Naive thymus-derived CD4-positive, alpha-beta T cell (primary cell): Measurements from ENCODE around the gene HTATSF1. TPM values are rescaled to one million over a fixed set of nuclear protein-coding genes. Genes with fewer than 3 reads are reported as not detected.

Experiments
- ATAC-seq: fragments of 150-1000 bp; cut with Tn5 transposase; 2 replicates; pipeline ENCODE4 v1.10.0; 2021; ENCODE audit warnings: mild to moderate bottlenecking, moderate library complexity
- CTCF ChIA-PET: fragments of 350-600 bp; sonication (Branson Sonifier 250); formaldehyde crosslinking; loops from one replicate; lab custom pipeline; 2021; ENCODE audit warnings: antibody characterized with exemption; lab: Charles Lee
- POLR2A ChIA-PET: fragments of 350-600 bp; sonication (Branson Sonifier 250); formaldehyde crosslinking; loops from one replicate; lab custom pipeline; 2021; ENCODE audit warnings: antibody characterized with exemption, inconsistent platforms; lab: Charles Lee
- DNase-seq, 9 donors: peaks; one replicate each; pipeline versions ENCODE4 v3.0.0 to v3.0.0-alpha.2; 2020 to 2022; ENCODE audit warnings: mixed read lengths in 1 of 9
- H3K27ac ChIP-seq: one replicate; pipeline ENCODE4 v1.7.0; 2013; ENCODE audit warnings: mild to moderate bottlenecking, low read depth, low read length, moderate library complexity
- H3K27me3 ChIP-seq, 2 donors: one replicate each; pipeline ENCODE4 v1.7.0; 2013; ENCODE audit warnings: low read length in 2 of 2, mild to moderate bottlenecking in 2 of 2, moderate library complexity in 2 of 2; ENCODE audit not compliant: control insufficient read depth in 2 of 2, insufficient read depth in 2 of 2
- H3K36me3 ChIP-seq, 3 experiments: 1 replicate in 2 of 3; 2 replicates in 1 of 3; pipeline ENCODE4 v1.7.0; 2013; ENCODE audit warnings: low read length in 3 of 3, mild to moderate bottlenecking in 3 of 3, moderate library complexity in 1 of 3; ENCODE audit not compliant: insufficient read depth in 3 of 3, control insufficient read depth in 2 of 3
- H3K4me1 ChIP-seq, 2 donors: one replicate each; pipeline ENCODE4 v1.7.0; 2013; ENCODE audit warnings: low read length in 2 of 2, mild to moderate bottlenecking in 2 of 2, moderate library complexity in 1 of 2; ENCODE audit not compliant: control insufficient read depth in 2 of 2, insufficient read depth in 2 of 2
- H3K4me3 ChIP-seq: 2 replicates; pipeline ENCODE4 v1.7.0; 2013; ENCODE audit warnings: mild to moderate bottlenecking, low read length
- H3K9me3 ChIP-seq, 3 experiments: 1 replicate in 2 of 3; 2 replicates in 1 of 3; pipeline ENCODE4 v1.7.0; 2013; ENCODE audit warnings: low read length in 3 of 3; ENCODE audit not compliant: control insufficient read depth in 2 of 3
- H3K27ac Mint-ChIP-seq, 9 donors: one replicate each; pipeline ENCODE4 v1.8.0; 2020 to 2022; ENCODE audit warnings: mixed read lengths in 9 of 9, mild to moderate bottlenecking in 8 of 9, moderate library complexity in 5 of 9, inconsistent platforms in 2 of 9
- H3K27me3 Mint-ChIP-seq, 5 donors: one replicate each; pipeline ENCODE4 v1.8.0; 2021 to 2022; ENCODE audit warnings: mixed read lengths in 5 of 5, mild to moderate bottlenecking in 1 of 5
- H3K36me3 Mint-ChIP-seq, 5 donors: one replicate each; pipeline ENCODE4 v1.8.0; 2020 to 2022; ENCODE audit warnings: mixed read lengths in 5 of 5, mild to moderate bottlenecking in 3 of 5, inconsistent platforms in 1 of 5
- H3K4me1 Mint-ChIP-seq, 7 donors: one replicate each; pipeline ENCODE4 v1.8.0; 2020 to 2022; ENCODE audit warnings: mixed read lengths in 7 of 7, mild to moderate bottlenecking in 3 of 7, inconsistent platforms in 1 of 7
- H3K4me3 Mint-ChIP-seq, 10 donors: one replicate each; pipeline ENCODE4 v1.8.0; 2020 to 2022; ENCODE audit warnings: mild to moderate bottlenecking in 10 of 10, mixed read lengths in 10 of 10, moderate library complexity in 6 of 10, inconsistent platforms in 2 of 10
- H3K9me3 Mint-ChIP-seq, 11 donors: one replicate each; pipeline ENCODE4 v1.8.0; 2020 to 2022; ENCODE audit warnings: mixed read lengths in 11 of 11, mild to moderate bottlenecking in 4 of 11, inconsistent platforms in 1 of 11, moderate library complexity in 1 of 11
- intact Hi-C, 2 donors: fragments of 100-400 bp; cut with micrococcal nuclease; formaldehyde crosslinking; loops; one replicate each; pipeline ENCODE4 v1.15.1; 2023
- polyA plus RNA-seq, 2 donors: library from polyadenylated mRNA; unstranded; fragments of 300-500 nt; fragmentation: Illumina TruSeq; gene quantifications; one replicate each; pipeline ENCODE4 v1.2.3, GENCODE V29; 2021
- total RNA-seq, 6 experiments: library from RNA in 5 of 6; stranded (reverse) in 5 of 6; gene quantifications; 1 replicate in 5 of 6; 2 replicates in 1 of 6; pipeline ENCODE4 v1.2.3 and lab custom pipeline; 2021 to 2026

The HTATSF1 gene
- 10 to 100 TPM; 25.9 to 67.2 (median 29.0) TPM for total RNA-seq
- polyA plus RNA-seq, result 10 to 100 TPM; 58.8 to 75.0 TPM
- 82.9 reads per million, percentile 81 among the genes with 10 or more reads in this experiment for total RNA-seq (lab: John Stamatoyannopoulos, UW)

GRCh38 chrX:136497556-136498052, at the start of gene HTATSF1:
Gene HTATSF1, plus strand, starts transcription at chrX:136497592. Its CDS starts 93 bp downstream, at chrX:136497685.
- H3K36me3 Mint-ChIP-seq, result peaks cover 0 to 1% (median 0%) of the 10 kb centered on the region in 5 donors
- no peaks in the 10 kb centered on the region for H3K27me3 ChIP-seq
- H3K9me3 Mint-ChIP-seq, result no peaks in the 10 kb centered on the region
- peak within 1 kb of the TSS; percentile 93 to 99 (median 97) for H3K27ac Mint-ChIP-seq
- H3K4me3 ChIP-seq, result peak within 1 kb of the TSS; percentile 69
- intact Hi-C loops, result loop anchor here (1.0 to 10.0 kb wide), 17 partner anchors 25 to 1203 kb away; partner anchors contain the start of genes SLC9A6 (in 2 of the 2), ARHGEF6 (in 1 of the 2), FHL1 (in 1 of the 2) and INTS6L (in 1 of the 2)
- CTCF ChIA-PET, result no interaction called here
- no peaks in the 10 kb centered on the region for H3K9me3 ChIP-seq
- peaks cover 0 to 16% (median 0%) of the 10 kb centered on the region in 3 experiments for H3K36me3 ChIP-seq
- ATAC-seq (no peak), DNase-seq (no peak)
- H3K27ac ChIP-seq, result peak within 1 kb of the TSS; percentile 86
- no peaks in the 10 kb centered on the region for H3K27me3 Mint-ChIP-seq
- H3K4me3 Mint-ChIP-seq, result peak within 1 kb of the TSS; percentile 84 to 97 (median 94)
- POLR2A ChIA-PET, result interaction anchor here (0.6 to 1.0 kb wide), 3 partner anchors 89 to 412 kb away, joined by 3 to 4 read pairs (median 3); no protein-coding TSS in a partner anchor
- H3K4me1 ChIP-seq, result peaks cover 7 to 10% of the 10 kb centered on the region in 2 donors
- peaks cover 6 to 24% (median 17%) of the 10 kb centered on the region in 7 donors for H3K4me1 Mint-ChIP-seq

GRCh38 chrX:136447968-136448367, 49.4 kb upstream of the HTATSF1 start:
- no peak overlapping the region for H3K4me3 Mint-ChIP-seq
- ChIA-PET CTCF (no interaction called here), POLR2A (no interaction called here)
- no peaks in the 10 kb centered on the region for H3K27me3 Mint-ChIP-seq
- ATAC-seq (no peak), DNase-seq (no peak)
- no peaks in the 10 kb centered on the region for H3K27me3 ChIP-seq
- no peaks in the 10 kb centered on the region for H3K36me3 ChIP-seq
- intact Hi-C loops, result no loop called here
- H3K27ac ChIP-seq, result no peak overlapping the region
- no peak overlapping the region for H3K4me3 ChIP-seq
- no peaks in the 10 kb centered on the region for H3K4me1 ChIP-seq
- H3K36me3 Mint-ChIP-seq, result no peaks in the 10 kb centered on the region
- H3K9me3 ChIP-seq, result no peaks in the 10 kb centered on the region
- no peak overlapping the region for H3K27ac Mint-ChIP-seq
- H3K4me1 Mint-ChIP-seq, result no peaks in the 10 kb centered on the region
- no peaks in the 10 kb centered on the region for H3K9me3 Mint-ChIP-seq

GRCh38 chrX:136450050-136450830, 47.2 kb upstream of the HTATSF1 start:
- intact Hi-C loops, result no loop called here
- no peaks in the 10 kb centered on the region for H3K36me3 Mint-ChIP-seq
- Histone ChIP-seq H3K36me3 (no peaks in the 10 kb centered on the region), H3K9me3 (no peaks in the 10 kb centered on the region), H3K4me1 (no peaks in the 10 kb centered on the region), H3K27me3 (no peaks in the 10 kb centered on the region), H3K4me3 (no peak overlapping the region), H3K27ac (no peak overlapping the region)
- H3K27ac Mint-ChIP-seq, result no peak overlapping the region
- H3K9me3 Mint-ChIP-seq, result no peaks in the 10 kb centered on the region
- no peaks in the 10 kb centered on the region for H3K27me3 Mint-ChIP-seq
- ChIA-PET POLR2A (no interaction called here), CTCF (no interaction called here)
- ATAC-seq (no peak), DNase-seq (no peak)
- H3K4me1 Mint-ChIP-seq, result no peaks in the 10 kb centered on the region
- H3K4me3 Mint-ChIP-seq, result no peak overlapping the region

- Histone ChIP-seq H3K27me3 (no peaks in the 10 kb centered on the region), H3K9me3 (no peaks in the 10 kb centered on the region), H3K4me3 (no peak overlapping the region), H3K36me3 (no peaks in the 10 kb centered on the region), H3K27ac (no peak overlapping the region), H3K4me1 (no peaks in the 10 kb centered on the region)
- POLR2A ChIA-PET, result no interaction called here
- no peaks in the 10 kb centered on the region for H3K4me1 Mint-ChIP-seq
- intact Hi-C loops, result no loop called here
- DNase-seq, result no peak
- peaks cover 0 to 2% (median 0%) of the 10 kb centered on the region in 5 donors for H3K27me3 Mint-ChIP-seq
- H3K27ac Mint-ChIP-seq, result no peak overlapping the region
- H3K9me3 Mint-ChIP-seq, result no peaks in the 10 kb centered on the region
- no peak overlapping the region for H3K4me3 Mint-ChIP-seq
- CTCF ChIA-PET, result no interaction called here
- no peak for ATAC-seq
- no peaks in the 10 kb centered on the region for H3K36me3 Mint-ChIP-seq
Observed at GRCh38 chrX:136452614-136453013, 44.8 kb upstream of the HTATSF1 start.

- Mint-ChIP-seq H3K36me3 (no peaks in the 10 kb centered on the region), H3K4me1 (no peaks in the 10 kb centered on the region), H3K27ac (no peak overlapping the region), H3K9me3 (no peaks in the 10 kb centered on the region), H3K4me3 (no peak overlapping the region), H3K27me3 (peaks cover 0 to 2% (median 0%) of the 10 kb centered on the region in 5 donors)
- intact Hi-C loops, result no loop called here
- no peaks in the 10 kb centered on the region for H3K36me3 ChIP-seq
- no peak for ATAC-seq
- H3K9me3 ChIP-seq, result no peaks in the 10 kb centered on the region
- no peak overlapping the region for H3K4me3 ChIP-seq
- POLR2A ChIA-PET, result no interaction called here
- H3K27ac ChIP-seq, result no peak overlapping the region
- DNase-seq, result no peak
- H3K4me1 ChIP-seq, result no peaks in the 10 kb centered on the region
- no peaks in the 10 kb centered on the region for H3K27me3 ChIP-seq
- CTCF ChIA-PET, result no interaction called here
Observed at GRCh38 chrX:136453114-136453513, 44.3 kb upstream of the HTATSF1 start.

GRCh38 chrX:136453771-136454170, 43.6 kb upstream of the HTATSF1 start:
- H3K4me1 ChIP-seq, result no peaks in the 10 kb centered on the region
- no peak overlapping the region for H3K27ac Mint-ChIP-seq
- ChIA-PET POLR2A (no interaction called here), CTCF (no interaction called here)
- intact Hi-C loops, result no loop called here
- no peaks in the 10 kb centered on the region for H3K9me3 Mint-ChIP-seq
- H3K36me3 Mint-ChIP-seq, result no peaks in the 10 kb centered on the region
- ATAC-seq (no peak), DNase-seq (no peak)
- H3K27me3 ChIP-seq, result no peaks in the 10 kb centered on the region
- no peaks in the 10 kb centered on the region for H3K4me1 Mint-ChIP-seq
- no peak overlapping the region for H3K27ac ChIP-seq
- peaks cover 0 to 2% (median 0%) of the 10 kb centered on the region in 5 donors for H3K27me3 Mint-ChIP-seq
- no peak overlapping the region for H3K4me3 ChIP-seq
- no peaks in the 10 kb centered on the region for H3K36me3 ChIP-seq
- H3K9me3 ChIP-seq, result no peaks in the 10 kb centered on the region
- H3K4me3 Mint-ChIP-seq, result no peak overlapping the region
